Measurements from ENCODE around the gene ZNF503.

The ZNF503 gene

DNA sequence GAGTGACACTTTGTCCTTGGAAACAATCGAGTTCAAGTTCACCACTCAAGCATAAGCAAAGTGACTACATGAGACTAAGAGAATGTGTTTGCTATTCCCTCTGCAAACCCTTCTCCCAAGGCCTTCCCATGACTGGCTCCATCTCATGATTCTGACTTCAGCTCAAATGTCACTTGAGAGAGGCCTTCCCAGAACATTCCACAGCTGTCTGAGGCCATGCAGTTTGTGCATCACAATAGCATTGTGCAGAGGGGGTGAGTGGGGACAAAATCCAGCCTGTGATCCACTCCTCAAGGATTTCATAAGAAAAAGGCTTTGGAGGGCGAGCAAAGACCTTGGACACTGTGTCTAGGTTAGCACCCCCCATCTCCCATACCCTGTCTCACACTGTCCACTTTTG, 23.0 kb upstream of the ZNF503 start:
- H3K4me3 ChIP-seq (IDR thresholded peaks at IDR 0.05; ENCODE audit: insufficient read depth, low read depth, low read length), result no peak overlapping the region
- no peaks in the 10 kb centered on the region for H4K20me1 ChIP-seq (ENCODE audit: insufficient read depth)
- no peak overlapping the region for H3K9ac ChIP-seq
- H3K4me2 ChIP-seq, result no peak overlapping the region
- H3K36me3 ChIP-seq (ENCODE audit: insufficient read depth), result no peaks in the 10 kb centered on the region
- H3K4me1 ChIP-seq (ENCODE audit: low read depth, poor library complexity, severe bottlenecking), result no peaks in the 10 kb centered on the region
- H2AFZ ChIP-seq (ENCODE audit: low read depth), result no peak overlapping the region
- H3K27me3 ChIP-seq (ENCODE audit: insufficient read depth, low read depth), result no peaks in the 10 kb centered on the region
- TF ChIP-seq, protein P1, sequence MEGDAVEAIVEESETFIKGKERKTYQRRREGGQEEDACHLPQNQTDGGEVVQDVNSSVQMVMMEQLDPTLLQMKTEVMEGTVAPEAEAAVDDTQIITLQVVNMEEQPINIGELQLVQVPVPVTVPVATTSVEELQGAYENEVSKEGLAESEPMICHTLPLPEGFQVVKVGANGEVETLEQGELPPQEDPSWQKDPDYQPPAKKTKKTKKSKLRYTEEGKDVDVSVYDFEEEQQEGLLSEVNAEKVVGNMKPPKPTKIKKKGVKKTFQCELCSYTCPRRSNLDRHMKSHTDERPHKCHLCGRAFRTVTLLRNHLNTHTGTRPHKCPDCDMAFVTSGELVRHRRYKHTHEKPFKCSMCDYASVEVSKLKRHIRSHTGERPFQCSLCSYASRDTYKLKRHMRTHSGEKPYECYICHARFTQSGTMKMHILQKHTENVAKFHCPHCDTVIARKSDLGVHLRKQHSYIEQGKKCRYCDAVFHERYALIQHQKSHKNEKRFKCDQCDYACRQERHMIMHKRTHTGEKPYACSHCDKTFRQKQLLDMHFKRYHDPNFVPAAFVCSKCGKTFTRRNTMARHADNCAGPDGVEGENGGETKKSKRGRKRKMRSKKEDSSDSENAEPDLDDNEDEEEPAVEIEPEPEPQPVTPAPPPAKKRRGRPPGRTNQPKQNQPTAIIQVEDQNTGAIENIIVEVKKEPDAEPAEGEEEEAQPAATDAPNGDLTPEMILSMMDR (conservative IDR thresholded peaks at IDR 0.05; ENCODE audit: low read depth, low read length), result no peak
- H3K27ac ChIP-seq, result no peak overlapping the region
- H3K79me2 ChIP-seq (ENCODE audit: insufficient read depth, low read depth), result no peaks in the 10 kb centered on the region

DNA sequence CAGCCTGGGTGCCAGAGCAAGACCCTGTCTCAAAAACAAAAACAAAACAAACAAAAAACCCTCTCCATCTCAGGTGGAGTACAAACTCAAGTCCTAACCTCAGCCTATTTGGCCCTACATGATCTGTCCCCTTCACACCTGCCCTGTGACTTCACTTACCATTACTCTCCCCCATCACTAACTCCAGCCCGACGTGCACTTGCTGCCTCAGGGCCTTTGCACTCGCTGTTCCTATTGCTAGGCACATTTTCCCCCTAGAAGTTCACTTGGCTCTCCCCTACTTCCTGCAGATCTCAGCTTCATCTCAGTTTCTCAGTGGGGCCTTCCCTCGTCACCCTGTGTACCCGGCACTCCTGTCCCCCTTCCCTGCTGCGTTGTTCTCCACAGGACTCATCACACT, 21.3 kb upstream of the ZNF503 start:
- no peaks in the 10 kb centered on the region for H3K79me2 ChIP-seq (ENCODE audit: insufficient read depth, low read depth)
- H2AFZ ChIP-seq (ENCODE audit: low read depth), result no peak overlapping the region
- no peaks in the 10 kb centered on the region for H3K4me1 ChIP-seq (ENCODE audit: low read depth, poor library complexity, severe bottlenecking)
- no peak overlapping the region for H3K4me2 ChIP-seq
- no peaks in the 10 kb centered on the region for H4K20me1 ChIP-seq (ENCODE audit: insufficient read depth)
- TF ChIP-seq, protein P1 (conservative IDR thresholded peaks at IDR 0.05; ENCODE audit: low read depth, low read length), result no peak
- no peaks in the 10 kb centered on the region for H3K36me3 ChIP-seq (ENCODE audit: insufficient read depth)
- H3K27ac ChIP-seq, result no peak overlapping the region
- H3K4me3 ChIP-seq (IDR thresholded peaks at IDR 0.05; ENCODE audit: insufficient read depth, low read depth, low read length), result no peak overlapping the region
- H3K9ac ChIP-seq, result no peak overlapping the region
- H3K27me3 ChIP-seq (ENCODE audit: insufficient read depth, low read depth), result no peaks in the 10 kb centered on the region

DNA sequence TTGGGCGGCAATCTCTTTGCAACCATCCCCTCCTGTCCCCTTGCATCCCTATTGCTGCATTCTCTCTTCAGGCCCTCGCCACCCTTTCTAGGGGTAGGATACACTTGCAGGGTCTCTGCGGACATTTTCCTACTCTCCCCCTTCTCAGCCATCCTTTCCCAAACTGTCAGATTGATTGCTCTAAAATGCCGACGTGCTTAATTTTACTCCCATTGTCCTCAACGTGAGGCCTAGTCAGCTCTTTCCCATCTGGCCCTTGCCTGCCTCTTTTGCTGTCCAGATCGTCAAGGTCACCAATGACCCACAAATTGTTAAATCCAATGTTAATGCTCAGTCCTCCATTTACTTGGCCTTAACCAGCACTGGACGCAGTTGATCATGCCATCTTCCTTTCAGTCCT, 17.1 kb upstream of the ZNF503 start:
- H2AFZ ChIP-seq (ENCODE audit: low read depth), result no peak overlapping the region
- H3K4me1 ChIP-seq (ENCODE audit: low read depth, poor library complexity, severe bottlenecking), result no peaks in the 10 kb centered on the region
- no peak overlapping the region for H3K4me2 ChIP-seq
- H3K27ac ChIP-seq, result no peak overlapping the region
- TF ChIP-seq, protein P1 (conservative IDR thresholded peaks at IDR 0.05; ENCODE audit: low read depth, low read length), result no peak
- no peaks in the 10 kb centered on the region for H3K27me3 ChIP-seq (ENCODE audit: insufficient read depth, low read depth)
- H4K20me1 ChIP-seq (ENCODE audit: insufficient read depth), result no peaks in the 10 kb centered on the region
- no peak overlapping the region for H3K4me3 ChIP-seq (IDR thresholded peaks at IDR 0.05; ENCODE audit: insufficient read depth, low read depth, low read length)
- no peak overlapping the region for H3K9ac ChIP-seq
- H3K36me3 ChIP-seq (ENCODE audit: insufficient read depth), result no peaks in the 10 kb centered on the region
- no peaks in the 10 kb centered on the region for H3K79me2 ChIP-seq (ENCODE audit: insufficient read depth, low read depth)

DNA sequence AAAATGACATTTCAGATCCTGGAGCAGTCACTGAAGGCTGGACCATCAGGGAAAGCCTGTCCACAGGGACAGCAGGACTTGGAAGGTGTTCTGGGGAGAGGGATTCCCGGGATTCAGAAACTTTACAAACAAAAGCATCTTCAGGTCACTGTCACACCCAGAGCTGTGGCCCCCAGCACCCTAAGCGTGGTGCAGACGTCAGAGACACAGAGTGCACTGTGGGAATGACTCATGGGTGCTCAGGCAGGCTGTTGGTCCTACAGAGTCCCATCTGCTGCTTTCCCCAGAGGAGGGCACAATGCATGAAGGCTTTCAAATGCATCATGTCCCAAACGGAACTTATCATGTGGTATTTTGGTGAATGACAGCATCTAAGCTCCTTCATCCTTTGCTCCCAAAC, 16.7 kb upstream of the ZNF503 start:
- H4K20me1 ChIP-seq (ENCODE audit: insufficient read depth), result no peaks in the 10 kb centered on the region
- TF ChIP-seq, protein P1 (conservative IDR thresholded peaks at IDR 0.05; ENCODE audit: low read depth, low read length), result no peak
- no peaks in the 10 kb centered on the region for H3K79me2 ChIP-seq (ENCODE audit: insufficient read depth, low read depth)
- H3K36me3 ChIP-seq (ENCODE audit: insufficient read depth), result no peaks in the 10 kb centered on the region
- no peaks in the 10 kb centered on the region for H3K27me3 ChIP-seq (ENCODE audit: insufficient read depth, low read depth)
- no peak overlapping the region for H3K27ac ChIP-seq
- H3K4me3 ChIP-seq (IDR thresholded peaks at IDR 0.05; ENCODE audit: insufficient read depth, low read depth, low read length), result no peak overlapping the region
- no peaks in the 10 kb centered on the region for H3K4me1 ChIP-seq (ENCODE audit: low read depth, poor library complexity, severe bottlenecking)
- H3K4me2 ChIP-seq, result no peak overlapping the region
- no peak overlapping the region for H3K9ac ChIP-seq
- no peak overlapping the region for H2AFZ ChIP-seq (ENCODE audit: low read depth)
